Body of pancreas (tissue), 4 donors: ENCODE measurements around the gene NDUFC2. TPM values are rescaled to one million over a fixed set of nuclear protein-coding genes. Genes with fewer than 3 reads are reported as not detected.

ENCODE experiments used
- ATAC-seq: fragments of 150-250 bp; one replicate; pipeline ENCODE4 v1.9.1; 2016
- DNase-seq, 4 donors: peaks; one replicate each; pipeline ENCODE4 v3.0.0-alpha.2; 2019
- H3K27ac ChIP-seq, 4 donors: fragments of 200-600 bp; sonication (generic); 1 replicate in 3 of 4; 2 replicates in 1 of 4; pipeline versions ENCODE4 v1.5.1 to v1.6.1; 2016 to 2019; ENCODE audit warnings: mild to moderate bottlenecking in 1 of 4, mixed read lengths in 1 of 4, moderate library complexity in 1 of 4
- H3K27me3 ChIP-seq, 2 donors: fragments of 200-600 bp; sonication (generic); one replicate each; pipeline ENCODE4 v1.6.0; 2016; ENCODE audit warnings: mild to moderate bottlenecking in 1 of 2
- H3K36me3 ChIP-seq, 2 donors: fragments of 200-600 bp; sonication (generic); replicated peaks in 1 of 2; 2 replicates each; pipeline ENCODE4 v1.5.1; 2016; ENCODE audit warnings: low read depth in 2 of 2; ENCODE audit not compliant: insufficient read depth in 1 of 2
- H3K4me1 ChIP-seq: fragments of 200-600 bp; sonication (generic); one replicate; pipeline ENCODE4 v1.6.0; 2016
- H3K4me3 ChIP-seq, 2 donors: fragments of 200-600 bp; sonication (generic); 1 replicate in 1 of 2; 2 replicates in 1 of 2; pipeline ENCODE4 v1.5.1; 2016 to 2019
- H3K9me3 ChIP-seq, 3 donors: fragments of 200-600 bp; sonication (generic); 1 replicate in 2 of 3; 2 replicates in 1 of 3; pipeline ENCODE4 v1.5.1; 2016
- CTCF ChIP-seq, 7 experiments: fragments of 450-650 bp in 4 of 7; fragments of 200-600 bp in 3 of 7; sonication (generic) in 3 of 7; IDR thresholded peaks; one replicate each; pipeline ENCODE4 v1.5.1; 2016 to 2019; ENCODE audit warnings: antibody characterized with exemption in 7 of 7
- POLR2A ChIP-seq, 3 donors: fragments of 450-650 bp; IDR thresholded peaks; one replicate each; pipeline ENCODE4 v1.6.1; 2016; ENCODE audit warnings: antibody characterized with exemption in 3 of 3, mild to moderate bottlenecking in 2 of 3
- WGBS, 2 donors: methylation state at CpG; one replicate each; pipeline ENCODE4 v1.1.5; 2017; 5-methylcytosine and 5-hydroxymethylcytosine counted together
- intact Hi-C: fragments of 100-400 bp; cut with DNase I; formaldehyde crosslinking; loops from one replicate; pipeline ENCODE4 v1.15.1; 2023
- total RNA-seq, 2 donors: library from RNA; depleted of rRNA; stranded (reverse); fragments of >200 nt; gene quantifications; one replicate each; pipeline ENCODE4 v1.1.0, GENCODE V29; 2016

NDUFC2 gene
- total RNA-seq, 2 donors from 2014 or later: 53.7 to 62.0 TPM

GRCh38 chr11:78076733-78077403 lies 2.8 kb downstream of the NDUFC2 start:
- H3K27ac ChIP-seq: no peak overlapping the region
- DNase-seq (no peak), ATAC-seq (no peak)
- no peak overlapping the region for H3K4me3 ChIP-seq
- intact Hi-C loops: no loop called here
- no peaks in the 10 kb centered on the region for H3K36me3 ChIP-seq
- no peaks in the 10 kb centered on the region for H3K9me3 ChIP-seq
- TF ChIP-seq POLR2A (IDR thresholded peaks at IDR 0.05): no peak
- TF ChIP-seq CTCF (IDR thresholded peaks at IDR 0.05): no peak
- 84% methylated on average over 6 of the region's 6 CpGs for WGBS, 2 donors
- peaks cover 51% of the 10 kb centered on the region for H3K4me1 ChIP-seq
- no peaks in the 10 kb centered on the region for H3K27me3 ChIP-seq

GRCh38 chr11:78074756-78075155 lies 4.9 kb downstream of the NDUFC2 start:
- intact Hi-C loops: no loop called here
- TF ChIP-seq POLR2A (IDR thresholded peaks at IDR 0.05) (no peak), CTCF (IDR thresholded peaks at IDR 0.05) (no peak)
- DNase-seq (peak in 1 of 4 donors; percentile 9), ATAC-seq (no peak)
- Histone ChIP-seq H3K4me3 (no peak overlapping the region), H3K36me3 (peaks cover 0 to 8% of the 10 kb centered on the region in 2 donors), H3K9me3 (no peaks in the 10 kb centered on the region), H3K27ac (no peak overlapping the region), H3K4me1 (peaks cover 46% of the 10 kb centered on the region), H3K27me3 (no peaks in the 10 kb centered on the region)
- WGBS, 2 donors: 63 to 66% methylated on average over 6 of the region's 6 CpGs

- Histone ChIP-seq H3K4me3 (no peak overlapping the region), H3K4me1 (peaks cover 36% of the 10 kb centered on the region), H3K27ac (no peak overlapping the region), H3K36me3 (peaks cover 0 to 12% of the 10 kb centered on the region in 2 donors), H3K27me3 (no peaks in the 10 kb centered on the region), H3K9me3 (no peaks in the 10 kb centered on the region)
- intact Hi-C loops: no loop called here
- DNase-seq (no peak), ATAC-seq (no peak)
- TF ChIP-seq POLR2A (IDR thresholded peaks at IDR 0.05) (no peak), CTCF (IDR thresholded peaks at IDR 0.05) (no peak)
- 93 to 95% methylated on average over 4 of the region's 4 CpGs for WGBS, 2 donors
These were observed 7.2 kb downstream of the NDUFC2 start for GRCh38 chr11:78072455-78072854.

- peaks cover 0 to 12% of the 10 kb centered on the region in 2 donors for H3K36me3 ChIP-seq
- H3K27me3 ChIP-seq: no peaks in the 10 kb centered on the region
- intact Hi-C loops: no loop called here
- peaks cover 28% of the 10 kb centered on the region for H3K4me1 ChIP-seq
- 78 to 79% methylated on average over 3 of the region's 3 CpGs for WGBS, 2 donors
- no peak overlapping the region for H3K27ac ChIP-seq
- TF ChIP-seq POLR2A (IDR thresholded peaks at IDR 0.05) (no peak), CTCF (IDR thresholded peaks at IDR 0.05) (no peak)
- ATAC-seq: no peak
- no peak for DNase-seq
- no peak overlapping the region for H3K4me3 ChIP-seq
- no peaks in the 10 kb centered on the region for H3K9me3 ChIP-seq
These were observed 7.9 kb downstream of the NDUFC2 start for GRCh38 chr11:78071717-78072116.

- Histone ChIP-seq H3K36me3 (peaks cover 0 to 12% of the 10 kb centered on the region in 2 donors), H3K27me3 (no peaks in the 10 kb centered on the region), H3K9me3 (no peaks in the 10 kb centered on the region), H3K27ac (no peak overlapping the region), H3K4me1 (peaks cover 17% of the 10 kb centered on the region), H3K4me3 (no peak overlapping the region)
- 76 to 91% methylated on average over 2 of the region's 2 CpGs for WGBS, 2 donors
- no peak for TF ChIP-seq CTCF (IDR thresholded peaks at IDR 0.05)
- TF ChIP-seq POLR2A (IDR thresholded peaks at IDR 0.05): no peak
- no peak for DNase-seq
- ATAC-seq: no peak
- intact Hi-C loops: no loop called here
These were observed 9.0 kb downstream of the NDUFC2 start for GRCh38 chr11:78070621-78071020.
